Stimulated activated CD8-positive, alpha-beta memory T cell treated with anti-CD3 and anti-CD28 coated beads, Interleukin-4, amount 100 ng/mL, for 24 hours (primary cell): Measurements from ENCODE around the gene DNAH9.

Experiments
- DNase-seq: peaks from one replicate; pipeline ENCODE4 v3.0.0-alpha.2; 2020; ENCODE audit warnings: low read depth

DNAH9 gene

GRCh38 chr17:11986179-11986941, 388.1 kb downstream of the DNAH9 start:
- no peak for DNase-seq

GRCh38 chr17:11986942-11987329, 388.7 kb downstream of the DNAH9 start:
- DNase-seq, result no peak

GRCh38 chr17:11990363-11990983, 392.2 kb downstream of the DNAH9 start:
- no peak for DNase-seq

GRCh38 chr17:11991461-11991860, 393.2 kb downstream of the DNAH9 start:
- no peak for DNase-seq

GRCh38 chr17:11996722-11997146, 398.5 kb downstream of the DNAH9 start:
- no peak for DNase-seq

- DNase-seq, result peak; percentile 96
These were observed 399.1 kb downstream of the DNAH9 start, which contains the start of gene ZNF18 for GRCh38 chr17:11997147-11997971. ZNF18 (minus strand) TSS chr17:11997475; CDS start chr17:11992829, 4,646 bp downstream.

GRCh38 chr17:11997972-11998233, 399.6 kb downstream of the DNAH9 start:
- no peak for DNase-seq

GRCh38 chr17:11999696-12000095, 401.4 kb downstream of the DNAH9 start:
- no peak for DNase-seq

- no peak for DNase-seq
These were observed 409.2 kb downstream of the DNAH9 start for GRCh38 chr17:12007466-12007865.
